T-helper 1 cell treated with Interleukin-12 subunit alpha and Interleukin-12 subunit beta and Interleukin-4 antibody, amounts not matched to agents 30 ng/mL and 1 ng/mL, for 36 hours (primary cell): ENCODE data around the gene RFC2. TPM values are rescaled to one million over a fixed set of nuclear protein-coding genes. Genes with fewer than 3 reads are reported as not detected.

ENCODE experiments used
- intact Hi-C: fragments of 100-400 bp; cut with micrococcal nuclease; formaldehyde crosslinking; loops from one replicate; pipeline ENCODE4 v1.15.1; 2024
- total RNA-seq: library from RNA; stranded (reverse); gene quantifications from 2 replicates; pipeline ENCODE4 v1.2.3, GENCODE V29; 2022

RFC2 gene
- total RNA-seq = 51.7 and 55.0 TPM in 2 replicates

GRCh38 chr7:74254129-74254857 is at the start of gene RFC2:
Gene RFC2, minus strand, starts transcription at chr7:74254399. Its CDS starts 16 bp downstream, at chr7:74254383.
- intact Hi-C loops = loop anchor here (1.0 to 5.0 kb wide), 11 partner anchors 15 to 675 kb away; partner anchors contain the start of genes ABHD11, CLIP2, EIF4H and GTF2I

GRCh38 chr7:74302745-74303221 is 48.6 kb upstream of the RFC2 start:
- intact Hi-C loops = no loop called here

GRCh38 chr7:74300926-74301325 is 46.7 kb upstream of the RFC2 start:
- intact Hi-C loops = no loop called here

GRCh38 chr7:74299401-74299800 is 45.2 kb upstream of the RFC2 start:
- intact Hi-C loops = loop anchor here (5.0 kb wide), 1 partner anchor 817 kb away; no protein-coding TSS in a partner anchor

GRCh38 chr7:74297516-74298233 is 43.5 kb upstream of the RFC2 start:
- intact Hi-C loops = loop anchor here (5.0 kb wide), 1 partner anchor 815 kb away; no protein-coding TSS in a partner anchor

- intact Hi-C loops = no loop called here
Measured at GRCh38 chr7:74294191-74294998, 40.2 kb upstream of the RFC2 start.

- intact Hi-C loops = no loop called here
Measured at GRCh38 chr7:74293577-74293908, 39.3 kb upstream of the RFC2 start.

- intact Hi-C loops = no loop called here
Measured at GRCh38 chr7:74292757-74293576, 38.8 kb upstream of the RFC2 start.

- intact Hi-C loops = no loop called here
Measured at GRCh38 chr7:74291535-74291934, 37.3 kb upstream of the RFC2 start.

GRCh38 chr7:74290981-74291441 is 36.8 kb upstream of the RFC2 start:
- intact Hi-C loops = no loop called here

- intact Hi-C loops = no loop called here
Measured at GRCh38 chr7:74290553-74290950, 36.4 kb upstream of the RFC2 start.

GRCh38 chr7:74289659-74290552 is 35.7 kb upstream of the RFC2 start:
- intact Hi-C loops = loop anchor here (1.0 kb wide), 3 partner anchors 20 to 84 kb away; partner anchors contain the start of gene RFC2

GRCh38 chr7:74289018-74289658 is 34.9 kb upstream of the RFC2 start, which contains the start of gene CLIP2:
Gene CLIP2, plus strand, starts transcription at chr7:74289407. Its CDS starts 28,140 bp downstream, at chr7:74317547.
- intact Hi-C loops = loop anchor here (1.0 kb wide), 3 partner anchors 19 to 83 kb away; partner anchors contain the start of gene RFC2

GRCh38 chr7:74288034-74288881 is 34.1 kb upstream of the RFC2 start:
- intact Hi-C loops = no loop called here

GRCh38 chr7:74287303-74288033 is 33.3 kb upstream of the RFC2 start:
- intact Hi-C loops = no loop called here

GRCh38 chr7:74286131-74286530 is 31.9 kb upstream of the RFC2 start:
- intact Hi-C loops = no loop called here

GRCh38 chr7:74284781-74285259 is 30.6 kb upstream of the RFC2 start:
- intact Hi-C loops = no loop called here
